Measurements from ENCODE around the gene C6orf136. TPM values are rescaled to one million over a fixed set of nuclear protein-coding genes. Genes with fewer than 3 reads are reported as not detected.

Gene C6orf136
- total and polyA plus RNA-seq, 10 of the 15 experiments (the other 5 are each of a cell fraction or from before 2014, with no cell fraction given) = 5.2 to 24.1 (median 14.9) TPM

DNA sequence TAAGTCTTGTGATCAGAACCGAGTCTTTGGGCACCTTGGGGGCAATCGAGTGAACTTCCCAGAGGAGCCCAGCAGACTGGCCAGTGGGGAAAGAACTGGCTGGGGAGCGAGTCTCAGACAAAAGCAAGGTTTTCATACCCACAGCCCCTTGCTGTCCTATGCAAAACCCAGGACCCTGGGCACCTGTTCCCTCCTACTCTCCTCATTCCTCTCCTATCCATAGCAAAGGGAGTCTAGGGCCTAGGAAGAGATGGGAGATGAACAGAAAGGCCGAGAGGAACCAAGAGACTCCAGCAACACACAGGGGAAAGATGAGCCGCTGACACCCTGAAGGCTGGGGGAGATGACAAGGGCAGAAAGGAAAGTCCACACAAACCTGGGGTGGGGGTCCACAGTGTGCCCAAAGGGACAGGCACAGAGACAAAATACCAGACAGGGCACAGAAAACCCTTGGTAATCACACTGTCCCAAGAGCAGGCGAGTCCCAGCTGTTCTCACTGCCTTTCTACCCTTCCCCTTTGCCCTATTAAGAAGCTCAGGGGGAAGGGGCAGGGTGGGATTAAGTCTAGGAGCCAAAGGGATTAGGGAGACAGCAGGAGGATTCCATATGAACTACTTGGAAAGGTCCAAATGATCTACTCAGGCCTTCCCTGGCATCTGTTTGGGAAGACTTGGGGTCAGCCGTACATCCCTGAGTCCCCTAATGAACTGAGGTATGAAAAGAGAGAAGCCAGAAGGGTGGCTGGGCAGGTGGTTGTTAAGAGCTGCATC, 33.0 kb downstream of the C6orf136 start:
- SMC1A ChIA-PET (ENCODE audit: uncharacterized antibody, unreplicated experiment) = interaction anchor here (0.8 to 11.3 kb wide), 13 partner anchors 8 to 400 kb away, joined by 3 to 265 read pairs (median 4); partner anchors contain the start of genes MDC1, MRPS18B, TUBB and VARS2
- intact Hi-C loops (cut with micrococcal nuclease; ENCODE audit: unreplicated experiment) (loop anchor here (1.0 to 5.0 kb wide), 4 partner anchors 42 to 197 kb away; no protein-coding TSS in a partner anchor), in situ Hi-C loops (cut with MboI) (loop anchor here (5.0 kb wide), 2 partner anchors 37 to 142 kb away; partner anchors contain the start of gene MDC1)
- DNase-seq (ENCODE audit: low read depth, low spot score) (no peak), ATAC-seq (no peak), FAIRE-seq (no peak)
- Histone ChIP-seq H4K20me1 (ENCODE audit: control insufficient read depth, insufficient read depth) (peaks cover 5% of the 10 kb centered on the region; the same call in 1 of the 2 replicates), H2AFZ (ENCODE audit: control insufficient read depth, low read depth, low read length) (no peak overlapping the region), H3K27ac (ENCODE audit: control insufficient read depth, insufficient read depth) (peak overlapping the region; percentile 65), H3K9ac (ENCODE audit: control insufficient read depth, insufficient read depth, low read length) (peak overlapping the region; percentile 73), H3K27me3 (replicated peaks in 1 of 2; ENCODE audit: control insufficient read depth in 2 of 2, insufficient read depth in 2 of 2, low read length in 1 of 2) (no peaks in the 10 kb centered on the region), H3K36me3 (ENCODE audit: control insufficient read depth in 2 of 2, insufficient read depth in 2 of 2, low read length in 1 of 2) (peaks cover 10 to 24% of the 10 kb centered on the region in 2 experiments), H3K79me2 (ENCODE audit: control insufficient read depth, insufficient read depth, low read length) (peaks cover 66% of the 10 kb centered on the region), H3K9me3 (replicated peaks; ENCODE audit: control insufficient read depth, insufficient read depth, low read length) (no peaks in the 10 kb centered on the region), H3K4me3 (peak overlapping the region; percentile 100), H3K4me1 (ENCODE audit: control insufficient read depth, insufficient read depth, low read length) (peaks cover 8% of the 10 kb centered on the region), H3K4me2 (ENCODE audit: control insufficient read depth, insufficient read depth) (peak overlapping the region; percentile 89)
- POLR2A ChIA-PET = interaction anchor here (0.6 to 9.5 kb wide), 9 partner anchors 10 to 65 kb away, joined by 3 to 200 read pairs (median 8); partner anchors contain the start of genes MDC1, MRPS18B, NRM and PPP1R10
- no TSS peak for BruUV-seq (replicated peaks)
- TF ChIP-seq SRF (IDR thresholded peaks at IDR 0.05; ENCODE audit: low read depth in 2 of 2, low read length in 2 of 2) = no peak
- no peak for TF ChIP-seq RUNX3 (IDR thresholded peaks at IDR 0.05; ENCODE audit: low read length)
- 0 out of 2 replicates have a peak, but pooled peaks have one; percentile 7 for TF ChIP-seq IKZF1 (conservative IDR thresholded peaks at IDR 0.05)
- no peak for TF ChIP-seq RBBP5 (conservative IDR thresholded peaks at IDR 0.05)
- CTCF ChIA-PET = interaction anchor here (0.7 to 9.5 kb wide), 22 partner anchors 9 to 618 kb away, joined by 3 to 487 read pairs (median 5); partner anchors contain the start of genes MDC1, NRM, TUBB and VARS2
- 2% methylated on average over 7 of the region's 7 CpGs for WGBS (ENCODE audit: insufficient coverage, insufficient replicate concordance, low lambda C conversion rate, missing lambda C conversion rate)
- RAD21 ChIA-PET (ENCODE audit: unreplicated experiment) = interaction anchor here (0.7 to 14.2 kb wide), 16 partner anchors 8 to 234 kb away, joined by 3 to 232 read pairs (median 6); partner anchors contain the start of genes ABCF1, MDC1, TUBB and VARS2
